Neural cell (in vitro differentiated cells): ENCODE measurements around the gene VSTM2B. TPM values are rescaled to one million over a fixed set of nuclear protein-coding genes. Genes with fewer than 3 reads are reported as not detected.
A peak's percentile ranks its signal among the peaks of the same experiment; 100 is the strongest.

Source experiments
- H2AFZ ChIP-seq: fragments of 200-600, 300-800 bp; sonication (generic), shearing (Covaris generic); 2 replicates; pipeline ENCODE4 v1.6.0; 2014; ENCODE audit warnings: low read depth, mild to moderate bottlenecking, antibody characterized with exemption, low read length, moderate library complexity
- H3F3A ChIP-seq: fragments of 200-600 bp; shearing (Covaris generic); 2 replicates; pipeline ENCODE4 v1.6.1; 2016; ENCODE audit warnings: mild to moderate bottlenecking, moderate library complexity, mixed read lengths, antibody characterized with exemption, low read length; ENCODE audit not compliant: insufficient read depth, poor library complexity, severe bottlenecking
- H3K27ac ChIP-seq: fragments of 200-600, 300-800 bp; sonication (generic), shearing (Covaris generic); 2 replicates; pipeline ENCODE4 v1.5.1; 2014; ENCODE audit warnings: mild to moderate bottlenecking, low read length, moderate library complexity
- H3K27me3 ChIP-seq: fragments of 300-800, 200-600 bp; sonication (generic), shearing (Covaris generic); 2 replicates; pipeline ENCODE4 v1.6.0; 2014; ENCODE audit warnings: mild to moderate bottlenecking, low read depth, low read length, moderate library complexity; ENCODE audit not compliant: insufficient read depth
- H3K36me3 ChIP-seq: fragments of 300-800, 200-600 bp; sonication (generic), shearing (Covaris generic); 2 replicates; pipeline ENCODE4 v1.5.1; 2014; ENCODE audit warnings: mild to moderate bottlenecking, antibody characterized with exemption, low read length, moderate library complexity; ENCODE audit not compliant: insufficient read depth
- H3K4me2 ChIP-seq: fragments of 300-800, 200-600 bp; sonication (generic), shearing (Covaris generic); 2 replicates; pipeline ENCODE4 v1.6.0; 2014; ENCODE audit warnings: mild to moderate bottlenecking, low read length
- H3K4me3 ChIP-seq: fragments of 300-800, 200-600 bp; sonication (generic), shearing (Covaris generic); 2 replicates; pipeline ENCODE4 v1.5.1; 2014; ENCODE audit warnings: mild to moderate bottlenecking, low read length, moderate library complexity
- H3K79me2 ChIP-seq: fragments of 200-600 bp; shearing (Covaris generic); replicated peaks from 2 replicates; pipeline ENCODE4 v1.6.0; 2014; ENCODE audit warnings: mild to moderate bottlenecking, low read length, moderate library complexity; ENCODE audit not compliant: insufficient read depth
- H3K9ac ChIP-seq: fragments of 300-800, 200-600 bp; sonication (generic), shearing (Covaris generic); 2 replicates; pipeline ENCODE4 v1.6.1; 2016; ENCODE audit warnings: mild to moderate bottlenecking, low read length, mixed read lengths
- H3K9me2 ChIP-seq: fragments of 200-600 bp; shearing (Covaris generic); 2 replicates; pipeline ENCODE4 v1.6.1; 2016; ENCODE audit warnings: mild to moderate bottlenecking, low read length, mixed read lengths; ENCODE audit not compliant: insufficient read depth
- H3K9me3 ChIP-seq: fragments of 200-600, 300-800 bp; sonication (generic), shearing (Covaris generic); 2 replicates; pipeline ENCODE4 v1.6.1; 2016; ENCODE audit warnings: mild to moderate bottlenecking, mixed run types, low read length, moderate library complexity, mixed read lengths
- H4K20me1 ChIP-seq: fragments of 200-600 bp; shearing (Covaris generic); 2 replicates; pipeline ENCODE4 v1.6.1; 2016; ENCODE audit warnings: mild to moderate bottlenecking, mixed run types; ENCODE audit not compliant: insufficient read depth
- EP300 ChIP-seq: fragments of 450-650 bp; conservative IDR thresholded peaks from 2 replicates; pipeline ENCODE4 v1.6.1; 2014; ENCODE audit warnings: antibody characterized with exemption, mild to moderate bottlenecking, moderate library complexity; ENCODE audit not compliant: poor library complexity, severe bottlenecking
- EZH2 ChIP-seq: fragments of 200-600, 300-800 bp; shearing (Covaris generic), sonication (generic); IDR thresholded peaks from 2 replicates; pipeline ENCODE4 v1.6.1; 2014; ENCODE audit warnings: antibody characterized with exemption, low read length, borderline replicate concordance, mild to moderate bottlenecking; ENCODE audit not compliant: insufficient read depth, poor library complexity, severe bottlenecking
- MXI1 ChIP-seq: fragments of 450-650 bp; conservative IDR thresholded peaks from 2 replicates; pipeline ENCODE4 v1.6.1; 2014; ENCODE audit warnings: antibody characterized with exemption, mild to moderate bottlenecking; ENCODE audit not compliant: poor library complexity, severe bottlenecking
- POLR2AphosphoS5 ChIP-seq: IDR thresholded peaks from 2 replicates; pipeline ENCODE4 v1.6.1; 2012
- RAD21 ChIP-seq: fragments of 450-650 bp; conservative IDR thresholded peaks from 2 replicates; pipeline ENCODE4 v1.6.1; 2014; ENCODE audit warnings: antibody characterized with exemption, mild to moderate bottlenecking, moderate library complexity
- SMC3 ChIP-seq: fragments of 450-650 bp; conservative IDR thresholded peaks from 2 replicates; pipeline ENCODE4 v1.6.1; 2014; ENCODE audit warnings: antibody characterized with exemption, mild to moderate bottlenecking, moderate library complexity; ENCODE audit not compliant: poor library complexity
- TAF1 ChIP-seq: IDR thresholded peaks from 2 replicates; pipeline ENCODE4 v1.6.1; 2012; ENCODE audit warnings: low read depth
- polyA plus RNA-seq: library from polyadenylated mRNA; depleted of rRNA; stranded (reverse); fragments of >200 nt; gene quantifications from 2 replicates; pipeline ENCODE4 v1.2.3, GENCODE V29; 2014
- TF ChIP-seq, protein P1 (sequence below): IDR thresholded peaks from 2 replicates; pipeline ENCODE4 v1.6.1; 2012; ENCODE audit warnings: borderline replicate concordance
- TF ChIP-seq, protein P2 (sequence below): fragments of 450-650 bp; IDR thresholded peaks from 2 replicates; pipeline ENCODE4 v1.5.1; 2014; ENCODE audit warnings: antibody characterized with exemption, mild to moderate bottlenecking, moderate library complexity; ENCODE audit not compliant: poor library complexity, severe bottlenecking

The VSTM2B gene
- polyA plus RNA-seq, 1 donor from 2014 or later, result 24.4 TPM

DNA sequence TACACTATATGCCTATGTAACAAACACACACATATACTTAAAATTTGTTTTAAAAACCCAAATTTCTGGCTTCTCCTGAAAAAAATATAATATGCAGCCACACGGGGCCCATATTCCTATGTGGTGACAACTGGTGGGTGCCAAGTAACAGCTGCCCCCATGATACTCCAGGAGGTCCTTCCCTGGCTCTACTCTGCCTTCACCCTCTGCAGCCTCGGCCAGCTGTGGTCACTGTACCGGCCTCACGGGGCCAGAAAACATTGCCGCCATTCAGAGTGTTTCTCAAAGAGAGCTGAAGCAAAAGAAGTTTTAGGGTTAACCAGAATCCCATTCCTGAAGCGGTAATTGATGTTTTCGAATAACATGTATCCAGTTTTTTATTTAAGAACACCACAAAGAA is 47.7 kb downstream of the VSTM2B start:
- Histone ChIP-seq H2AFZ (no peak overlapping the region), H3K9me3 (no peaks in the 10 kb centered on the region), H3K4me3 (no peak overlapping the region), H3K36me3 (no peaks in the 10 kb centered on the region), H3K9me2 (no peaks in the 10 kb centered on the region), H3K9ac (no peak overlapping the region), H3K4me2 (no peak overlapping the region), H3K27me3 (no peaks in the 10 kb centered on the region), H3K79me2 (no peaks in the 10 kb centered on the region), H3K27ac (peak overlapping the region; percentile 72), H4K20me1 (no peaks in the 10 kb centered on the region), H3F3A (no peaks in the 10 kb centered on the region)
- TF ChIP-seq, protein P1, sequence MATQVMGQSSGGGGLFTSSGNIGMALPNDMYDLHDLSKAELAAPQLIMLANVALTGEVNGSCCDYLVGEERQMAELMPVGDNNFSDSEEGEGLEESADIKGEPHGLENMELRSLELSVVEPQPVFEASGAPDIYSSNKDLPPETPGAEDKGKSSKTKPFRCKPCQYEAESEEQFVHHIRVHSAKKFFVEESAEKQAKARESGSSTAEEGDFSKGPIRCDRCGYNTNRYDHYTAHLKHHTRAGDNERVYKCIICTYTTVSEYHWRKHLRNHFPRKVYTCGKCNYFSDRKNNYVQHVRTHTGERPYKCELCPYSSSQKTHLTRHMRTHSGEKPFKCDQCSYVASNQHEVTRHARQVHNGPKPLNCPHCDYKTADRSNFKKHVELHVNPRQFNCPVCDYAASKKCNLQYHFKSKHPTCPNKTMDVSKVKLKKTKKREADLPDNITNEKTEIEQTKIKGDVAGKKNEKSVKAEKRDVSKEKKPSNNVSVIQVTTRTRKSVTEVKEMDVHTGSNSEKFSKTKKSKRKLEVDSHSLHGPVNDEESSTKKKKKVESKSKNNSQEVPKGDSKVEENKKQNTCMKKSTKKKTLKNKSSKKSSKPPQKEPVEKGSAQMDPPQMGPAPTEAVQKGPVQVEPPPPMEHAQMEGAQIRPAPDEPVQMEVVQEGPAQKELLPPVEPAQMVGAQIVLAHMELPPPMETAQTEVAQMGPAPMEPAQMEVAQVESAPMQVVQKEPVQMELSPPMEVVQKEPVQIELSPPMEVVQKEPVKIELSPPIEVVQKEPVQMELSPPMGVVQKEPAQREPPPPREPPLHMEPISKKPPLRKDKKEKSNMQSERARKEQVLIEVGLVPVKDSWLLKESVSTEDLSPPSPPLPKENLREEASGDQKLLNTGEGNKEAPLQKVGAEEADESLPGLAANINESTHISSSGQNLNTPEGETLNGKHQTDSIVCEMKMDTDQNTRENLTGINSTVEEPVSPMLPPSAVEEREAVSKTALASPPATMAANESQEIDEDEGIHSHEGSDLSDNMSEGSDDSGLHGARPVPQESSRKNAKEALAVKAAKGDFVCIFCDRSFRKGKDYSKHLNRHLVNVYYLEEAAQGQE, result no peak
- TF ChIP-seq POLR2AphosphoS5, result no peak
- TF ChIP-seq RAD21, result no peak
- no peak for TF ChIP-seq MXI1
- TF ChIP-seq SMC3, result no peak
- TF ChIP-seq, protein P2, sequence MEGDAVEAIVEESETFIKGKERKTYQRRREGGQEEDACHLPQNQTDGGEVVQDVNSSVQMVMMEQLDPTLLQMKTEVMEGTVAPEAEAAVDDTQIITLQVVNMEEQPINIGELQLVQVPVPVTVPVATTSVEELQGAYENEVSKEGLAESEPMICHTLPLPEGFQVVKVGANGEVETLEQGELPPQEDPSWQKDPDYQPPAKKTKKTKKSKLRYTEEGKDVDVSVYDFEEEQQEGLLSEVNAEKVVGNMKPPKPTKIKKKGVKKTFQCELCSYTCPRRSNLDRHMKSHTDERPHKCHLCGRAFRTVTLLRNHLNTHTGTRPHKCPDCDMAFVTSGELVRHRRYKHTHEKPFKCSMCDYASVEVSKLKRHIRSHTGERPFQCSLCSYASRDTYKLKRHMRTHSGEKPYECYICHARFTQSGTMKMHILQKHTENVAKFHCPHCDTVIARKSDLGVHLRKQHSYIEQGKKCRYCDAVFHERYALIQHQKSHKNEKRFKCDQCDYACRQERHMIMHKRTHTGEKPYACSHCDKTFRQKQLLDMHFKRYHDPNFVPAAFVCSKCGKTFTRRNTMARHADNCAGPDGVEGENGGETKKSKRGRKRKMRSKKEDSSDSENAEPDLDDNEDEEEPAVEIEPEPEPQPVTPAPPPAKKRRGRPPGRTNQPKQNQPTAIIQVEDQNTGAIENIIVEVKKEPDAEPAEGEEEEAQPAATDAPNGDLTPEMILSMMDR, result no peak
- TF ChIP-seq TAF1, result no peak
- no peak for TF ChIP-seq EP300
- TF ChIP-seq EZH2, result no peak

DNA sequence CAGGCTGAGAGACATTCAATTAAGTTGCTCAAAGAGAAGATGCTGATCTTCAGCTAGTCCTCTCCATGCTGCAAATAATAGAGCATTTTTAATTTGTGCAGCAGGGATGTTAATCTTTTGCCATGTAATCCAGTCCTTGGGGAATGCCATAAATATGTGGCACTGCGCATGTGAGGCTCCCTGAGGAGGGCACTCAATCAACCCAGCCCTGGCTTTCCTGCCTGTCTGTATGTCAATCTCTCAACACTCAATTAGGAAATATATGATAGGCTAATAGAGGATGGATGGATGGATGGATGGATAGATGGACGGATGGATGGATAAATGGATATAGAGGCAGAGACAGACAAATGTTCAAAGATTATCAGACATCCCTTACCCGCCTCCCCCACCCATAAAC is 48.7 kb downstream of the VSTM2B start:
- Histone ChIP-seq H2AFZ (no peak overlapping the region), H3K9me2 (no peaks in the 10 kb centered on the region), H3K27me3 (no peaks in the 10 kb centered on the region), H3K9ac (peak overlapping the region; percentile 18), H3K79me2 (no peaks in the 10 kb centered on the region), H3K9me3 (no peaks in the 10 kb centered on the region), H3F3A (no peaks in the 10 kb centered on the region), H3K4me3 (peak overlapping the region; percentile 51), H4K20me1 (no peaks in the 10 kb centered on the region), H3K4me2 (peak overlapping the region; percentile 12), H3K27ac (peak overlapping the region; percentile 72), H3K36me3 (no peaks in the 10 kb centered on the region)
- peak; percentile 85 for TF ChIP-seq EP300
- no peak for TF ChIP-seq TAF1
- peak; percentile 71 for TF ChIP-seq POLR2AphosphoS5
- TF ChIP-seq, protein P1, result peak; percentile 63
